RCC 7860 (cell line): ENCODE results near the gene GLG1.
"Not testable (repeated sequence)": the region's sequence is repeated elsewhere in the genome, so short reads cannot be mapped to it uniquely, and the experiment has no call there.

ENCODE experiments used
- DNase-seq: peaks from one replicate; pipeline ENCODE4 v3.0.0-alpha.2; 2015; ENCODE audit warnings: low spot score
- FAIRE-seq: peaks from 2 replicates; lab custom pipeline; 2012; peaks lifted over from hg19 to GRCh38; lab: Jason Lieb, UNC

GLG1 gene

GRCh38 chr16:74575807-74576643 is 30.9 kb downstream of the GLG1 start:
- FAIRE-seq (no peak), DNase-seq (no peak)

- FAIRE-seq = no peak
- no peak for DNase-seq
These were observed 31.6 kb downstream of the GLG1 start for GRCh38 chr16:74575175-74575806.

- DNase-seq (no peak), FAIRE-seq (no peak)
These were observed 32.8 kb downstream of the GLG1 start for GRCh38 chr16:74574146-74574545.

- no peak for FAIRE-seq
These were observed 33.3 kb downstream of the GLG1 start for GRCh38 chr16:74573622-74574021.

GRCh38 chr16:74570412-74571301 is 36.3 kb downstream of the GLG1 start:
- DNase-seq (no peak), FAIRE-seq (no peak)

More at GRCh38 chr16:74573622-74574021, 33.3 kb downstream of the GLG1 start:
- no peak for DNase-seq

GRCh38 chr16:74568961-74569631 is 37.8 kb downstream of the GLG1 start:
- DNase-seq = no peak
- no peak for FAIRE-seq

DNA sequence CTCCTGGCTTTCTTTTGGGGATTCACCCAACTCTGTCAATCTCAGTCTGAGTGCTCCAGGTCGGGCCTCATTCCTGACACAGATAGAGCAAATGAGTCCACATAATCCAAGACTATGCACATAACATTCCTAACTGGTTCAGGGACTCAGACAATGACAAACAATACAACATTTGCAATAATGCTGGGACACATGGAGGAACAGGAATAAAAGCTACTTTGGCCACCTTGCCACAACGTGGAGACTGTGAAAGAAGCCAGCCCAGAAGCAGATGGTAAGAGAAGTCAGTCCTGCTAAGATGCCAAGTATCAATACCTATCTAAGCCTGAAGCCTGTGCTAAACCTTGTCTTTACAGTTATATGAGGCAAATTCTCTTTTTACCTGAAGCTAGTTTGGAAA is 39.0 kb downstream of the GLG1 start:
- DNase-seq (no peak), FAIRE-seq (no peak)

DNA sequence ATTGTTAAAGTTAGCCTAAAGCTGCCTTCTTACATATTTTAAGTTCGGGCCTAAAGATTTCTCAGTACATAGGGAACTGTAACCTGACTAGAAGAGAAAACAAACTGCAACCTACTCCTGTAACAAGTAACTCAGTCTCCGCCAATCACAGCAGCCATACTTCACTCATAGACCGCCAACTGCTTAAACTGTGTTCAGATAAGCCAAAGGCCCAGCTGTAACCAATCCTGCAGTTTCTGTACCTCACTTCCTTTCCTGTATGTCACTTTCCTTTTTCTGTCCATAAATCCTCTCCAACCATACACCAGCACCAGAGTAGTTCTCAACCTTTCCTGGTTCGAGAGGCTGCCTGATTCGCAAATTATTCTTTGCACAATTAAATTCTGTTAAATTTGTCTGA is 41.5 kb downstream of the GLG1 start:
- no peak for FAIRE-seq
- DNase-seq = no peak

- DNase-seq = no peak
- no peak for FAIRE-seq
These were observed 42.4 kb downstream of the GLG1 start for GRCh38 chr16:74564451-74564984.

DNA sequence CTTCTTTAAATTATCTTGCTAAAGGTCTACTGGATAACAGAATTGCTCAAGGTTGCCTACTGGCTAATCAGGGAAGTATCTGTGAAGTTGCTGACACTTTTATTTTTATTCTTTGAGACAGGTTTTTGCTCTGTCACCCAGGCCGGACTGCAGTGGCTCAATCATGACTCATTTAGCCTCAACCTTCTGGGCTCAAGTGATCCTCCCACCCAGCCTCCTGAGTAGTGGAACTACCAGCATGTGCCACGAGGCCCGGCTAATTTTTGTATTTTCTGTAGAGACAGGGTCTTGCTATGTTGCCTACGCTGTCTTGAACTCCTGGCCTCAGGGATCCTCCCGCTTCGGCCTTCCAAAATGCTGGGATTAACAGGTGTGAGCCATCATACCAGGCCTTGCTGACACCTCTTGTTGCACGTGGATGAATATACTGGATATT is 43.1 kb downstream of the GLG1 start:
- peak; percentile 76 for DNase-seq
- peak; percentile 85 for FAIRE-seq

GRCh38 chr16:74562117-74562516 is 44.8 kb downstream of the GLG1 start:
- FAIRE-seq = no peak
- DNase-seq = no peak

DNA sequence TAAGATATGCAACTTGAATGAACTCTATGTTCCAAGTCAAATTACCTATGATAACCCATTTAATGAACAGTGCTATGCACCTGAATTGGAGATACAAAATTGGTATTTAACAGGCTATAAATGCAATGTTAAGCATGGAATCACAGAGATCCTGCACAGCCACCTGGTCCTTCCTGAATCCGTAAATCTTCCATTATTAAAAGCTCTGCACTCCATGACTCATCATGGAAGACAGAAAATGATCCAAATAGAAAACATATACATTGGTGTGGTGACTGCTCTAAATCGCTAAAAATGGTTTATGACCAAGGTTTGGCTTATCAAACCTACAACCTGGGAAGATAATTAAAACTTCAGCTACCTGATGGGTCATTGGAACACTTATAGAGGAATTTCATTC is 45.3 kb downstream of the GLG1 start:
- FAIRE-seq (no peak), DNase-seq (no peak)

GRCh38 chr16:74560912-74561311 is 46.0 kb downstream of the GLG1 start:
- DNase-seq = no peak
- FAIRE-seq = no peak

DNA sequence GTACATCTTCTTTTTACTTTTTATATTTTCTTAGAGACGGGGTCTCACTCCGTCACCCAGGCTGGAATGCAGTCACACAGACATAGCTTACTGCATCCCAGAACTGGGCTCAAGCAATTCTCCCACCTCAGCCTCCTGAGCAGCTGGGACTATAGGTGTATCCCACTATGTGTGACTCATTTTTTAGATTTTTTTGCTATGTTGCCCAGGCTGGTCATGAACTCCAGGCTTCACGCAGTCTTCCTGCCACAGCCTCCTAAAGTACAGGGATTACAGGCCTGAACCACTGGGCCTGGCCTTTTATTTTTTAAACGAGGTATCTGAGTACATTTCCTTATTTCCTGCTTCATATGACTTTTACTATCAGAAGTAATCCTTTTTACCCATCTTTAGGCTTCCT is 48.0 kb downstream of the GLG1 start:
- DNase-seq (no peak), FAIRE-seq (no peak)

DNA sequence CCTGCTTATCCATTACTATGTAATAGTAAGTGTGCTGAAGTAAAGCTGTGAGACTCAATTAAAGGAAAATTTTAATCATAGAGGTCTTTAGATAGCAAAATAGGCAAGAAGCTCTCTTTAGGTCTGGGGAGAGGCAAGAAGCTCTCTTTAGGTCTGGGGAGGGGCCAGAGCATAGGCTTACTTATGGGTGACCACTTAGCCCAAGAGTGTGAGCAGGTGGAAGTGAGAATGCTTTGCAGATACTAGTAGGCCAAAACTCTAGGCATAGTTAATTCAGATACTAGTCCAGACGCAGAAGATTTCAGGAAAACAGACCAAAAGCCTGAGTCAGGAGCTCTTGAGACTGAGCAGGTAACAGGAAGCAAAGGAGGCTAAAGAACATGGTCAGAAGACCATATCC is 49.6 kb downstream of the GLG1 start:
- no peak for DNase-seq
- FAIRE-seq = no peak

GRCh38 chr16:74556375-74556922 is 50.5 kb downstream of the GLG1 start:
- no peak for DNase-seq
- no peak for FAIRE-seq

GRCh38 chr16:74552357-74552756 is 54.6 kb downstream of the GLG1 start:
- not testable (repeated sequence) for DNase-seq, FAIRE-seq

DNA sequence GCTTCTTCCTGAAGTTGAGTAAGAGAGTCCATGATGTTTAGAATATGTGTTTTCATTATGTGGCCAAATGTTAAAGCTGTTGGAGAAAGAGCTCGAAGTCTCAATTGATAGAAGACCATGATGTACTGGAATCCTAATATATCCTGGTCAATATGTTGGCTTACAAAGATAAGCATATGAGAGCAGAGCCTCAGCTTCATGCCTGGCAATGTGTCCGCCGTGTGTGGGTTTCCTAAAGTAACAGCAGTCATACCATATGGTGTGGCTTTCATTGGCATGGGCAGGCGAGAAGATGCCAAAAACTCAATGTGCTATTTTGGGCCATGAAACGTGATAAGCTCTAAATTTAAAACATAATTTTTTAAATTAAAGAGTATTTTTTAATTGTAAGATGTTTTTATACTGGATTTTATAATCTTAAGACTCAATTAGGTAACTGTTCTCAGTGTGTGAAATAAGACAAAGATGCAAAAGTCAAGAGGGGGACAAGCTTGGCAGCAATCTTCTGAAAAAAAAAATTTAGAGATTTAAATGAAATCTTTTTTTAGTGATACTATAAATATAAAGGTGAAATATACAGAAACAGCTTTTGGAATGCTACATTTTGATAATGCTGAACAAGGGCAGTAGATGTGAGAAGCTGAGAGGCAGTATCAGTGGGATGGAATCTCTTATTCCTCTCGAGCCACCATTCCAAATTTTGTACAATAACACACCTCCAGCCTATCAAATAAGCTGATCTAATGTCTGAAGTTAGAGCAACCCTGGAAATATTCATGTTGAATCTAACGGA is 56.5 kb downstream of the GLG1 start:
- not testable (repeated sequence) for FAIRE-seq, DNase-seq

GRCh38 chr16:74546112-74546511 is 60.8 kb downstream of the GLG1 start:
- not testable (repeated sequence) for DNase-seq, FAIRE-seq
